GM12873 (cell line): ENCODE measurements around the gene MYCT1.

Source experiments
- TF ChIP-seq, protein P1 (sequence below): IDR thresholded peaks from 2 replicates; pipeline ENCODE4 v1.5.1; 2012; ENCODE audit warnings: low read depth, mild to moderate bottlenecking, moderate library complexity, low read length, control low read depth; ENCODE audit not compliant: insufficient read depth; ENCODE audit errors: missing control alignments

Gene MYCT1, protein sequence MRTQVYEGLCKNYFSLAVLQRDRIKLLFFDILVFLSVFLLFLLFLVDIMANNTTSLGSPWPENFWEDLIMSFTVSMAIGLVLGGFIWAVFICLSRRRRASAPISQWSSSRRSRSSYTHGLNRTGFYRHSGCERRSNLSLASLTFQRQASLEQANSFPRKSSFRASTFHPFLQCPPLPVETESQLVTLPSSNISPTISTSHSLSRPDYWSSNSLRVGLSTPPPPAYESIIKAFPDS

DNA sequence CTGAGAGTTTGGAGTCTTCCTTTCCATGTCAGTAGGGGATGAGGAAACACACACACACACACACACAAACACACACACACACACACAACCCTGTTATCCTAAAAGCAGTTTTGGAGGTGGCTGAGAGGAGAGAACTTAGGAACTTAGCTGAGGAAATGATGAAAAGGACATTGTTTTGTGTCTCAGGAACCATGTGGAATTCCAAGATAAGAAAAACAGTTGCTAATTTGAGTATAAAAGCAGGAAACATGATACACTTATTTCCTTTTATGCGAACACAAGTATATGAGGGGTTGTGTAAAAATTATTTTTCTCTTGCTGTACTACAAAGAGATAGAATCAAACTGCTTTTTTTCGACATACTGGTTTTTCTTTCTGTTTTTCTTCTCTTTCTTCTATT is at the start of gene MYCT1:
Gene MYCT1, plus strand, starts transcription at position 264 of the 400 bp plus-strand sequence. Its CDS starts 6 bp downstream, at position 270.
- TF ChIP-seq, protein P1, sequence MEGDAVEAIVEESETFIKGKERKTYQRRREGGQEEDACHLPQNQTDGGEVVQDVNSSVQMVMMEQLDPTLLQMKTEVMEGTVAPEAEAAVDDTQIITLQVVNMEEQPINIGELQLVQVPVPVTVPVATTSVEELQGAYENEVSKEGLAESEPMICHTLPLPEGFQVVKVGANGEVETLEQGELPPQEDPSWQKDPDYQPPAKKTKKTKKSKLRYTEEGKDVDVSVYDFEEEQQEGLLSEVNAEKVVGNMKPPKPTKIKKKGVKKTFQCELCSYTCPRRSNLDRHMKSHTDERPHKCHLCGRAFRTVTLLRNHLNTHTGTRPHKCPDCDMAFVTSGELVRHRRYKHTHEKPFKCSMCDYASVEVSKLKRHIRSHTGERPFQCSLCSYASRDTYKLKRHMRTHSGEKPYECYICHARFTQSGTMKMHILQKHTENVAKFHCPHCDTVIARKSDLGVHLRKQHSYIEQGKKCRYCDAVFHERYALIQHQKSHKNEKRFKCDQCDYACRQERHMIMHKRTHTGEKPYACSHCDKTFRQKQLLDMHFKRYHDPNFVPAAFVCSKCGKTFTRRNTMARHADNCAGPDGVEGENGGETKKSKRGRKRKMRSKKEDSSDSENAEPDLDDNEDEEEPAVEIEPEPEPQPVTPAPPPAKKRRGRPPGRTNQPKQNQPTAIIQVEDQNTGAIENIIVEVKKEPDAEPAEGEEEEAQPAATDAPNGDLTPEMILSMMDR: no peak

DNA sequence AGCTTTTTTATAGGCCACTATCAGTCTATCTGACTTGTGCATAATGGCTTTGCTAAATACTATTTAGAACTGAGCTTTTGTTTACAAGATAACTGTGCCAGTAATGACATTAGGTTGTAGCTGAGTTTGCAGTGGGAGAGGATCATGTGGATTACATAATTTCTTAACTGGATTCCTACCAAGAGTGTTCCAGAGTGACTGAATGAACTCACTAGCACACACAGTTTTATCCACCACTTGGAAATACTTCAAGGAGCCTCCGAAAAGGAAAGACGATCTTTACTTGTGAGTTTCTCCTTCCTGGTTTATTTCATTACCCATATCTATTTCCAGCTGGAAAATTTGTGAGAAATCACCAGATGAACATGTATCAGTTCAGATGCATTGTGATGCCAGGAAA is 49.6 kb upstream of the MYCT1 start:
- TF ChIP-seq, protein P1: no peak

DNA sequence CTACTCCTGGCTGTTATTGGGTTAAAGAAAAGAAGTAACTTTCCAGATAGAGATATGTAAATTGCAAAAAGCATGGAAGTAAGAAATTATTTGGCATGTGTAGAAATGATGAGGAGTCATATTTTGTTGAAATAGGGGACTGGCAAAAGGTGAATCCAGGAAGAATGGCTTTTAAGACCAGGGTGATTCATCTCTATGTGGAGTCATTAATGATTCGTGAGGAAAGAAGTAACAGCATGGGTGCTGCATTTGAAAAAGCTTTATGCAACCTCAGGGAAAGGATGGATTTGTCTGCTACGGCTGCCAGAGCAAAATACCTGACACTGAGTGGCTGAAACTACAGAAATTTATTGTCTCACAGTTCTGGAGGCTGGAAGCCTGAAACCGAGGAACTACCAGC is 45.7 kb upstream of the MYCT1 start:
- TF ChIP-seq, protein P1: no peak

DNA sequence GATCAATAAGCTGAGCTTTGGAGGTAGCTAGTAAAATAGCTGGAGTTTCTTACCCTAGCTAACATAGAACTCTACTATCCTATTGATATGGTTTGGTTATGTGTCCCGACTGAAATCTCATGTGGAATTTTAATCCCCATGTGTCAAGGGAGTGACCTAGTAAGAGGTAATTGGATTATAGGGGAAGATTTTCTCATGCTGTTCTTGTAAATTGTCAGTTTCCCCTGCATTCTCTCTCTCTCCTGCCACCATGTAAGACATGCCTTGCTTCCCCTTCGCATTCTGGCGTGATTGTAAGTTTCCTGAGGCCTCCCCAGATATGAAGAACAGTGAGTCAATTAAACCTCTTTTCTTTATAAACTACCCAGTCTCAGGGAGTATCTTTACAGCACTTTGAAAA is 35.9 kb upstream of the MYCT1 start:
- TF ChIP-seq, protein P1: no peak

DNA sequence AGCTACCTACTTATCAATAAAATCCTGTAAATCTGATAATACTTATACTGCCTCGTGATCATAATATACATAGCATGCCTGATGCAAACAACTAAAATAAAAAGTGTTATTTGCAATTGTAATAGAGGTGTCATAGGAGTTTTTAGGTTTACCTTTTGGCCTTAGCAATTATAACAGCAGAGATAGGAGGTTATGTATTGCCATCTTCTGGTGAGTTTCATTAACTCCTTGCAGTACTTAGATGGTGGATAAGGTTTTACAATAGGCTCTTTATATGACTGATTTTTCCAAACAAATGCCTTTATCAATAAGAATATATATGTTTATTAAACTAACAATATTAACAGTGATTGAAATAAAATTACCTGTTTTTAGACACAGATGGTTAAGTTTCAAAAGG is 27.8 kb upstream of the MYCT1 start:
- TF ChIP-seq, protein P1: peak; percentile 26

DNA sequence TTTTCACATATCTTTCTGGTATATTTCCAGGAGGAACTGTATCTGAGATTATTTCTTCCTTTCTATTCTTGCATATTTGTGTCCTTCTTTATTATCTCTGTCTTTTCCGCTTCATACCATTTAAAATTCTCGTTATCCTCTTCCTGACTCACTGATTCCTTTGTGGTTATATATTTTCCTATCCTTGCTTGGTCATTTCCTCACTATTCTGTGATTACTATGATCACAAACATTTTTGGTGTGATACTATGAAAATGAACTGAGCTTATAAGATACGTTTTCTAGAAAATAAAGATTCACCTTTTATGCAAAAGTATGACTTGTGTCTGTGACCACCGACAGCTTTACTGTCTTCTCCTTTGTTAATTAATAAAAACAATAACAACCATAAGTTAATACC is 26.5 kb upstream of the MYCT1 start:
- TF ChIP-seq, protein P1: no peak

DNA sequence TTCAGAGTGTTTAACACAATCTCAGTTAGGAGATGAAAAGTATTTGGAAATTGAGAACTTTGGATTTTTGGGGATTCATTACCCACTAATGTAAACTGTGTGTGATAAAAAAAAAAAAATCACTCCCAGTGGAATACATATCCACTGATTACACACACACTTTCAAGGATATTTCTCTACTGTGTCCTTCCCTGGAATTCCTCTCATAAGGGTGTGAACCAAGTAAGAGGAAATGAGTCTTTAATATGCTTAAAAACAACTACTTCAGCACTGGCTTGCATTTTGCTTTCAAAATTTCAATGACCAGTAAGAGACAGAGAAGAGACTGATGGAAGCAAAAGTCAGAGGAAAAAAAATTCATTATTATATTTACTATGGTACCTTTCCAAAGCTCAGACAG is 24.5 kb upstream of the MYCT1 start:
- TF ChIP-seq, protein P1: no peak

DNA sequence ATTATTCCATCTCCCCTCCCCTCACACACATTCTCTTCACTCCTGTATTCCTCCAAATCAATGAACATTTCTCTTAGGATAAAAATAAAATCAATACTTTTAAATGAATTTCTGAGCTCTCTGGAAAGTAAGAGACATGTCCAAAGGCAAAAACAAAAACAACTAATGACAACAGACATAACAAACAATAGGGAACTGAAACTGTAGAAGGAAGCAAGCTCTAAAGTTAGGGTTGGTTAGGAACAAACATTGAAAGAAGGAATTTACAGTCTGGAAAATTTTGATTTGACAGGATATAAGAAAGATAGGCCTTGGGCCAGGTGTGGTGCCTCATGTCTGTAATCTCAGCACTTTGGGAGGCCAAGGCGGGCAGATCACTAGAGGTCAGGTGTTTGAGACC is 17.5 kb upstream of the MYCT1 start:
- TF ChIP-seq, protein P1: no peak
